OCI-LY1 (cell line): ENCODE measurements around the gene FHOD3.

Experiments used
- H2AFZ ChIP-seq: fragments of 200-600 bp; sonication (generic), shearing (Covaris generic); 2 replicates; pipeline ENCODE4 v1.6.0; 2014; ENCODE audit warnings: antibody characterized with exemption, mild to moderate bottlenecking, low read length
- H3F3A ChIP-seq: fragments of 200-600 bp; sonication (generic), shearing (Covaris generic); 2 replicates; pipeline ENCODE4 v1.6.0; 2014; ENCODE audit warnings: mild to moderate bottlenecking, antibody characterized with exemption, low read length, moderate library complexity; ENCODE audit not compliant: insufficient read depth
- H3K27ac ChIP-seq: fragments of 200-600 bp; sonication (generic); 2 replicates; pipeline ENCODE4 v1.5.1; 2014; ENCODE audit warnings: low read length, mixed run types, mild to moderate bottlenecking, low read depth; ENCODE audit not compliant: poor library complexity, severe bottlenecking
- H3K27me3 ChIP-seq: fragments of 200-600 bp; sonication (generic); 2 replicates; pipeline ENCODE4 v1.6.0; 2014; ENCODE audit warnings: antibody characterized with exemption, mild to moderate bottlenecking, low read length, moderate library complexity; ENCODE audit not compliant: insufficient read depth
- H3K36me3 ChIP-seq: fragments of 200-600 bp; sonication (generic); 2 replicates; pipeline ENCODE4 v1.6.1; 2014; ENCODE audit warnings: mild to moderate bottlenecking, antibody characterized with exemption, low read length, moderate library complexity, mixed read lengths; ENCODE audit not compliant: insufficient read depth
- H3K4me1 ChIP-seq: fragments of 200-600 bp; sonication (generic); 2 replicates; pipeline ENCODE4 v1.5.1; 2014; ENCODE audit warnings: mild to moderate bottlenecking, low read length, moderate library complexity; ENCODE audit not compliant: insufficient read depth, severe bottlenecking
- H3K4me2 ChIP-seq: fragments of 200-600 bp; sonication (generic), shearing (Covaris generic); 2 replicates; pipeline ENCODE4 v1.6.1; 2014; ENCODE audit warnings: low read length
- H3K4me3 ChIP-seq: fragments of 200-600 bp; sonication (generic); 2 replicates; pipeline ENCODE4 v1.5.1; 2014; ENCODE audit warnings: low read length, low read depth, mild to moderate bottlenecking, mixed read lengths; ENCODE audit not compliant: poor library complexity, severe bottlenecking
- H3K79me2 ChIP-seq: fragments of 200-600 bp; shearing (Covaris generic); 2 replicates; pipeline ENCODE4 v1.6.1; 2016; ENCODE audit warnings: mixed run types, low read length, mixed read lengths; ENCODE audit not compliant: insufficient read depth
- H3K9ac ChIP-seq: fragments of 200-600 bp; sonication (generic), shearing (Covaris generic); 2 replicates; pipeline ENCODE4 v1.6.1; 2014; ENCODE audit warnings: mild to moderate bottlenecking, low read length, mixed read lengths
- H3K9me2 ChIP-seq: fragments of 200-600 bp; sonication (generic), shearing (Covaris generic); 2 replicates; pipeline ENCODE4 v1.6.1; 2014; ENCODE audit warnings: low read depth, mild to moderate bottlenecking, low read length, mixed read lengths
- H3K9me3 ChIP-seq: fragments of 200-600 bp; shearing (Covaris generic); 2 replicates; pipeline ENCODE4 v1.6.1; 2014; ENCODE audit warnings: low read length, mixed read lengths
- H4K20me1 ChIP-seq: fragments of 200-600 bp; sonication (generic), shearing (Covaris generic); 2 replicates; pipeline ENCODE4 v1.6.0; 2016; ENCODE audit warnings: mild to moderate bottlenecking, low read length; ENCODE audit not compliant: insufficient read depth
- CTCF ChIP-seq: fragments of 200-600 bp; sonication (generic), shearing (Covaris generic); IDR thresholded peaks from 2 replicates; pipeline ENCODE4 v1.5.1; 2017; ENCODE audit warnings: mild to moderate bottlenecking, antibody characterized with exemption, low read length, moderate library complexity, mixed read lengths
- EZH2 ChIP-seq: fragments of 200-600 bp; sonication (generic), shearing (Covaris generic); IDR thresholded peaks from 2 replicates; pipeline ENCODE4 v1.8.0; 2017; ENCODE audit warnings: borderline replicate concordance, mixed run types, mild to moderate bottlenecking, antibody characterized with exemption, low read length, moderate library complexity, mixed read lengths

FHOD3 gene

GRCh38 chr18:36777566-36777965 lies 480.1 kb downstream of the FHOD3 start:
- Histone ChIP-seq H3K4me2 (no peak overlapping the region), H3K9ac (no peak overlapping the region), H3K9me2 (no peaks in the 10 kb centered on the region), H3K4me3 (no peak overlapping the region), H3K27me3 (no peaks in the 10 kb centered on the region), H3K9me3 (no peaks in the 10 kb centered on the region), H3K36me3 (no peaks in the 10 kb centered on the region), H3K79me2 (no peaks in the 10 kb centered on the region), H3K27ac (no peak overlapping the region), H2AFZ (no peak overlapping the region), H4K20me1 (no peaks in the 10 kb centered on the region), H3F3A (no peaks in the 10 kb centered on the region), H3K4me1 (no peaks in the 10 kb centered on the region)
- TF ChIP-seq CTCF, result no peak
- TF ChIP-seq EZH2, result no peak

GRCh38 chr18:36780748-36781147 lies 483.2 kb downstream of the FHOD3 start:
- Histone ChIP-seq H3K4me3 (no peak overlapping the region), H3K9ac (no peak overlapping the region), H3K4me2 (no peak overlapping the region), H3K9me2 (no peaks in the 10 kb centered on the region), H3K4me1 (no peaks in the 10 kb centered on the region), H2AFZ (no peak overlapping the region), H3K27ac (no peak overlapping the region), H3K27me3 (no peaks in the 10 kb centered on the region), H3F3A (no peaks in the 10 kb centered on the region), H3K79me2 (no peaks in the 10 kb centered on the region), H3K9me3 (no peaks in the 10 kb centered on the region), H3K36me3 (no peaks in the 10 kb centered on the region), H4K20me1 (no peaks in the 10 kb centered on the region)
- TF ChIP-seq EZH2, result no peak

GRCh38 chr18:36782710-36783109 lies 485.2 kb downstream of the FHOD3 start:
- Histone ChIP-seq H4K20me1 (no peaks in the 10 kb centered on the region), H3K79me2 (no peaks in the 10 kb centered on the region), H3K27ac (no peak overlapping the region), H3K9me2 (no peaks in the 10 kb centered on the region), H2AFZ (no peak overlapping the region), H3K4me2 (no peak overlapping the region), H3K27me3 (no peaks in the 10 kb centered on the region), H3K9me3 (no peaks in the 10 kb centered on the region), H3F3A (no peaks in the 10 kb centered on the region), H3K4me3 (no peak overlapping the region), H3K4me1 (no peaks in the 10 kb centered on the region), H3K9ac (no peak overlapping the region), H3K36me3 (0 out of 2 replicates have a peak, but pooled peaks cover 4% of the 10 kb centered on the region)
- no peak for TF ChIP-seq CTCF
- TF ChIP-seq EZH2, result no peak

- Histone ChIP-seq H3K36me3 (0 out of 2 replicates have a peak, but pooled peaks cover 4% of the 10 kb centered on the region), H3K4me3 (no peak overlapping the region), H3K4me1 (no peaks in the 10 kb centered on the region), H3K79me2 (no peaks in the 10 kb centered on the region), H2AFZ (no peak overlapping the region), H3K27ac (no peak overlapping the region), H3K9me2 (no peaks in the 10 kb centered on the region), H3K9me3 (no peaks in the 10 kb centered on the region), H3F3A (no peaks in the 10 kb centered on the region), H3K4me2 (no peak overlapping the region), H3K9ac (no peak overlapping the region), H4K20me1 (no peaks in the 10 kb centered on the region), H3K27me3 (no peaks in the 10 kb centered on the region)
- no peak for TF ChIP-seq CTCF
- TF ChIP-seq EZH2, result no peak
Observed at GRCh38 chr18:36783792-36784191, 486.3 kb downstream of the FHOD3 start.
